Muscle layer of colon (tissue), 2 donors: ENCODE results near the gene ERN2.

ENCODE experiments used
- H3K27ac ChIP-seq: one replicate; pipeline ENCODE4 v1.7.0; 2013; ENCODE audit warnings: low read depth, mild to moderate bottlenecking, low read length, moderate library complexity
- H3K27me3 ChIP-seq, 2 donors: one replicate each; pipeline ENCODE4 v1.7.0; 2013; ENCODE audit warnings: low read length in 2 of 2, mild to moderate bottlenecking in 2 of 2; ENCODE audit not compliant: insufficient read depth in 2 of 2, control insufficient read depth in 1 of 2
- H3K36me3 ChIP-seq: one replicate; pipeline ENCODE4 v1.7.0; 2013; ENCODE audit warnings: mild to moderate bottlenecking, low read length; ENCODE audit not compliant: insufficient read depth
- H3K4me1 ChIP-seq: one replicate; pipeline ENCODE4 v1.7.0; 2013; ENCODE audit warnings: mild to moderate bottlenecking, low read length; ENCODE audit not compliant: insufficient read depth
- H3K4me3 ChIP-seq, 2 donors: one replicate each; pipeline ENCODE4 v1.7.0; 2013; ENCODE audit warnings: low read length in 2 of 2, low read depth in 1 of 2, mild to moderate bottlenecking in 1 of 2, moderate library complexity in 1 of 2
- H3K9ac ChIP-seq: one replicate; pipeline ENCODE4 v1.7.0; 2013; ENCODE audit warnings: low read length
- H3K9me3 ChIP-seq: one replicate; pipeline ENCODE4 v1.7.0; 2013; ENCODE audit warnings: mild to moderate bottlenecking, low read length
- donor health status: abdominal sarcoma.
- donor health status: Adenocarcinoma of cecum.

ERN2 gene

GRCh38 chr16:23651943-23652468 lies 61.0 kb downstream of the ERN2 start:
- no peaks in the 10 kb centered on the region for H3K27me3 ChIP-seq
- H3K36me3 ChIP-seq, result peaks cover 3% of the 10 kb centered on the region
- H3K4me1 ChIP-seq, result no peaks in the 10 kb centered on the region
- no peaks in the 10 kb centered on the region for H3K9me3 ChIP-seq
- H3K4me3 ChIP-seq, result no peak overlapping the region
- H3K9ac ChIP-seq, result no peak overlapping the region
- H3K27ac ChIP-seq, result no peak overlapping the region

- Histone ChIP-seq H3K4me3 (no peak overlapping the region), H3K27ac (no peak overlapping the region), H3K36me3 (peaks cover 6% of the 10 kb centered on the region), H3K4me1 (no peaks in the 10 kb centered on the region), H3K27me3 (no peaks in the 10 kb centered on the region), H3K9ac (no peak overlapping the region), H3K9me3 (no peaks in the 10 kb centered on the region)
Observed at GRCh38 chr16:23650674-23651416, 62.2 kb downstream of the ERN2 start.

GRCh38 chr16:23642246-23642774 lies 70.7 kb downstream of the ERN2 start:
- no peak overlapping the region for H3K27ac ChIP-seq
- no peaks in the 10 kb centered on the region for H3K27me3 ChIP-seq
- peak overlapping the region; percentile 80 to 100 for H3K4me3 ChIP-seq
- H3K9me3 ChIP-seq, result no peaks in the 10 kb centered on the region
- H3K36me3 ChIP-seq, result peaks cover 10% of the 10 kb centered on the region
- H3K4me1 ChIP-seq, result peaks cover 20% of the 10 kb centered on the region
- peak overlapping the region; percentile 96 for H3K9ac ChIP-seq

GRCh38 chr16:23640931-23641765 lies 71.9 kb downstream of the ERN2 start, which contains the start of the genes DCTN5 and PALB2:
TSS of gene DCTN5 (plus strand) at chr16:23641466. CDS start at chr16:23641543, 77 bp downstream.
TSS of gene PALB2 (minus strand) at chr16:23641310. CDS start at chr16:23641157, 153 bp downstream.
- no peaks in the 10 kb centered on the region for H3K27me3 ChIP-seq
- H3K9ac ChIP-seq, result peak within 1 kb of the TSS; percentile 96
- H3K36me3 ChIP-seq, result peaks cover 10% of the 10 kb centered on the region
- H3K4me3 ChIP-seq, result peak within 1 kb of the TSS; percentile 88 to 100
- peaks cover 20% of the 10 kb centered on the region for H3K4me1 ChIP-seq
- peak within 1 kb of the TSS; percentile 72 for H3K27ac ChIP-seq
- H3K9me3 ChIP-seq, result no peaks in the 10 kb centered on the region

- H3K4me1 ChIP-seq, result peaks cover 20% of the 10 kb centered on the region
- H3K4me3 ChIP-seq, result peak overlapping the region; percentile 88 to 100
- peak overlapping the region; percentile 72 for H3K27ac ChIP-seq
- peaks cover 10% of the 10 kb centered on the region for H3K36me3 ChIP-seq
- H3K27me3 ChIP-seq, result no peaks in the 10 kb centered on the region
- no peaks in the 10 kb centered on the region for H3K9me3 ChIP-seq
- peak overlapping the region; percentile 49 for H3K9ac ChIP-seq
Observed at GRCh38 chr16:23640615-23640930, 72.4 kb downstream of the ERN2 start.
